HepG2 (cell line): ENCODE results near the gene MED1. TPM values are rescaled to one million over a fixed set of nuclear protein-coding genes. Genes with fewer than 3 reads are reported as not detected.
"Not testable (repeated sequence)": the region's sequence is repeated elsewhere in the genome, so short reads cannot be mapped to it uniquely, and the experiment has no call there.

Experiments
- ATAC-seq: fragments of 200-7000 bp; cut with Tn5 transposase; 3 replicates; pipeline ENCODE4 v1.9.1; 2020; ENCODE audit warnings: mild to moderate bottlenecking, moderate library complexity
- BruUV-seq: library from RNA; stranded (reverse); fragments of 400-500 nt; replicated peaks from 2 replicates; lab custom pipeline; 2021; lab: Mats Ljungman, UMichigan
- CTCF ChIA-PET: fragments of 300-600 bp; formaldehyde crosslinking; extraction: SDS; loops from one replicate; lab custom pipeline; 2021; ENCODE audit warnings: low total read pairs, inconsistent platforms, low intra/inter-chr PET ratio; lab: Yijun Ruan, JAX
- POLR2A ChIA-PET: fragments of 350-600 bp; sonication (Branson Sonifier 250); formaldehyde crosslinking; loops from one replicate; lab custom pipeline; 2020; ENCODE audit warnings: antibody characterized with exemption, inconsistent platforms; lab: Yijun Ruan, JAX
- DNase-seq: peaks from one replicate; pipeline ENCODE4 v3.0.0-alpha.2; 2015; ENCODE audit warnings: low spot score
- FAIRE-seq: peaks from 3 replicates; lab custom pipeline; 2011; peaks lifted over from hg19 to GRCh38; lab: Jason Lieb, UNC
- H2AFZ ChIP-seq: one replicate; pipeline ENCODE4 v1.6.1; 2011; ENCODE audit warnings: low read length, inconsistent platforms
- H3K27ac ChIP-seq: fragments of 300-600 bp; 3 replicates; pipeline ENCODE4 v1.8.0; 2011; ENCODE audit warnings: mixed run types, mild to moderate bottlenecking, mixed read lengths, low read length, inconsistent platforms; ENCODE audit not compliant: insufficient read depth; ENCODE audit errors: extremely low read length
- H3K27me3 ChIP-seq, 2 experiments: fragments of 200-600 bp in 1 of 2; 2 replicates in 1 of 2; 3 replicates in 1 of 2; pipeline versions ENCODE4 v1.6.0 to v1.8.0; 2011; ENCODE audit warnings: low read length in 2 of 2, mild to moderate bottlenecking in 2 of 2, moderate library complexity in 2 of 2, inconsistent platforms in 1 of 2; ENCODE audit not compliant: insufficient read depth in 2 of 2, control insufficient read depth in 1 of 2
- H3K36me3 ChIP-seq, 2 experiments: fragments of 200-600 bp in 1 of 2; replicated peaks in 1 of 2; 2 replicates in 1 of 2; 3 replicates in 1 of 2; pipeline versions ENCODE4 v1.5.1 to v1.8.0; 2011; ENCODE audit warnings: low read length in 2 of 2, inconsistent platforms in 1 of 2; ENCODE audit not compliant: insufficient read depth in 2 of 2, control insufficient read depth in 1 of 2
- H3K4me1 ChIP-seq: 2 replicates; pipeline ENCODE4 v1.5.1; 2012; ENCODE audit warnings: low read length, inconsistent platforms; ENCODE audit not compliant: insufficient read depth
- H3K4me2 ChIP-seq: 2 replicates; pipeline ENCODE4 v1.6.0; 2011; ENCODE audit warnings: low read depth, low read length, inconsistent platforms
- H3K4me3 ChIP-seq, 3 experiments: fragments of 200-600 bp in 1 of 3; sonication (generic), shearing (Covaris generic) in 1 of 3; replicated peaks in 1 of 3; 2 replicates each; pipeline ENCODE4 v1.5.1; 2011 to 2016; ENCODE audit warnings: low read length in 3 of 3, inconsistent platforms in 2 of 3, low read depth in 2 of 3, mild to moderate bottlenecking in 2 of 3, control low read depth in 1 of 3, mixed read lengths in 1 of 3; ENCODE audit not compliant: insufficient read depth in 1 of 3
- H3K79me2 ChIP-seq: one replicate; pipeline ENCODE4 v1.6.1; 2011; ENCODE audit warnings: low read length, inconsistent platforms; ENCODE audit not compliant: insufficient read depth
- H3K9ac ChIP-seq: 2 replicates; pipeline ENCODE4 v1.6.0; 2011; ENCODE audit warnings: mild to moderate bottlenecking, low read depth, low read length, inconsistent platforms; ENCODE audit not compliant: insufficient read depth
- H3K9me3 ChIP-seq: 2 replicates; pipeline ENCODE4 v1.5.1; 2012; ENCODE audit warnings: mild to moderate bottlenecking, low read length
- H4K20me1 ChIP-seq: 2 replicates; pipeline ENCODE4 v1.6.0; 2011; ENCODE audit warnings: inconsistent platforms, mild to moderate bottlenecking, low read length, moderate library complexity; ENCODE audit not compliant: insufficient read depth
- CHD4 ChIP-seq: fragments of 200-600 bp; sonication (generic); IDR thresholded peaks from 2 replicates; pipeline ENCODE4 v1.7.0; 2017; ENCODE audit warnings: mild to moderate bottlenecking, low read length, borderline replicate concordance
- KDM4B ChIP-seq: sonication (generic); formaldehyde crosslinking; IDR thresholded peaks from 2 replicates; pipeline ENCODE4 v1.4.0; 2020; ENCODE audit warnings: missing genetic modification reagents
- NONO ChIP-seq, 2 experiments: fragments of 450-650 bp in 1 of 2; sonication (generic) in 1 of 2; formaldehyde crosslinking in 1 of 2; IDR thresholded peaks in 1 of 2; conservative IDR thresholded peaks in 1 of 2; 2 replicates each; pipeline versions ENCODE4 v1.6.1 to v1.8.0; 2017 to 2022; ENCODE audit warnings: mild to moderate bottlenecking in 1 of 2, missing genetic modification reagents in 1 of 2, moderate library complexity in 1 of 2
- SMAD1 ChIP-seq: sonication (generic); formaldehyde crosslinking; IDR thresholded peaks from 2 replicates; pipeline ENCODE4 v1.4.0; 2020; ENCODE audit warnings: missing genetic modification reagents, low read depth, mild to moderate bottlenecking, borderline replicate concordance
- SNRNP70 ChIP-seq: fragments of 200-400 bp; formaldehyde crosslinking; IDR thresholded peaks from 2 replicates; pipeline ENCODE4 v1.6.1; 2017; ENCODE audit warnings: mild to moderate bottlenecking, low read depth, low read length, moderate library complexity
- SRF ChIP-seq: IDR thresholded peaks from 2 replicates; pipeline ENCODE4 v1.6.1; 2011; ENCODE audit warnings: mild to moderate bottlenecking, low read depth, low read length, moderate library complexity
- TIGD3 ChIP-seq: sonication (generic); formaldehyde crosslinking; IDR thresholded peaks from 2 replicates; pipeline ENCODE4 v1.5.1; 2020; ENCODE audit warnings: mild to moderate bottlenecking, missing genetic modification reagents, borderline replicate concordance
- ZXDC ChIP-seq: sonication (generic); formaldehyde crosslinking; IDR thresholded peaks from 2 replicates; pipeline ENCODE4 v1.5.0; 2020; ENCODE audit warnings: mild to moderate bottlenecking, missing genetic modification reagents
- WGBS: methylation state at CpG from one replicate; pipeline ENCODE4 v1.1.6; 2017; ENCODE audit warnings: low lambda C conversion rate; 5-methylcytosine and 5-hydroxymethylcytosine counted together
- in situ Hi-C: cut with HindIII; loops from 2 replicates; pipeline ENCODE4 v1.10.0; 2017; ENCODE audit warnings: low pct_unique_long_range_greater_than_20kb; ENCODE audit not compliant: extremely low pct_ligation_motif_present
- intact Hi-C: fragments of 100-400 bp; cut with micrococcal nuclease; formaldehyde crosslinking; loops from one replicate; pipeline ENCODE4 v1.10.0; 2022; ENCODE audit not compliant: unreplicated experiment
- polyA plus RNA-seq, 8 experiments: library from polyadenylated mRNA; depleted of rRNA in 3 of 8; stranded (reverse) in 7 of 8; unstranded in 1 of 8; fragments of >200 nt; fragmentation: Illumina TruSeq in 4 of 8; extraction: Trizol in 4 of 8; gene quantifications; 2 replicates each; pipeline versions ENCODE4 v1.2.1 to v1.2.3, GENCODE V29; 2011 to 2016; ENCODE audit warnings: low read depth in 4 of 8, missing spikeins in 1 of 8, mixed read lengths in 1 of 8; ENCODE audit not compliant: insufficient read depth in 1 of 8
- total RNA-seq, 5 experiments: library from RNA; depleted of rRNA; stranded (reverse); fragments of >200 nt; fragmentation: Illumina TruSeq; extraction: Trizol; gene quantifications; 2 replicates each; pipeline ENCODE4 v1.2.3, GENCODE V29; 2016; ENCODE audit warnings: low read depth in 1 of 5

MED1 gene
- total and polyA plus RNA-seq, 2 of the 13 experiments (the other 11 are each of a cell fraction or from before 2014, with no cell fraction given), result 37.5 to 40.1 TPM

GRCh38 chr17:39450847-39451581 is at the start of gene MED1 (continued):
- no peak for TF ChIP-seq SMAD1 (CRISPR knock-in tag)
- no peak for TF ChIP-seq CHD4
- no peak for TF ChIP-seq SNRNP70
- no peak for TF ChIP-seq TIGD3
- TF ChIP-seq ZXDC (CRISPR knock-in tag), result peak; percentile 85; the same call in 1 of the 2 replicates
- no peak for TF ChIP-seq NONO (IDR thresholded peaks at IDR 0.05)
- TF ChIP-seq NONO (CRISPR knock-in tag; conservative IDR thresholded peaks at IDR 0.05), result no peak; the same call in 1 of the 2 replicates
- peak; percentile 54; the same call in 1 of the 2 replicates for TF ChIP-seq KDM4B (CRISPR knock-in tag)
- no peak for TF ChIP-seq SRF

GRCh38 chr17:39496921-39497320 is 45.9 kb upstream of the MED1 start:
- POLR2A ChIA-PET, result interaction anchor here (0.8 to 1.7 kb wide), 2 partner anchors 35 to 743 kb away, joined by 3 to 6 read pairs; partner anchors contain the start of gene CDK12
- H3K79me2 ChIP-seq, in situ Hi-C loops: not testable (repeated sequence)

More at GRCh38 chr17:39496921-39497320, 45.9 kb upstream of the MED1 start:
- H3K4me1 ChIP-seq, BruUV-seq, FAIRE-seq, H4K20me1 ChIP-seq, H3K4me2 ChIP-seq, H3K27me3 ChIP-seq, H3K9ac ChIP-seq, DNase-seq, H3K9me3 ChIP-seq, H3K4me3 ChIP-seq, intact Hi-C loops, H3K27ac ChIP-seq, H2AFZ ChIP-seq, CTCF ChIA-PET, ATAC-seq: not testable (repeated sequence)
- peaks cover 37 to 89% of the 10 kb centered on the region in 2 experiments for H3K36me3 ChIP-seq
- 97% methylated on average over 12 of the region's 12 CpGs for WGBS
